Effector CD8-positive, alpha-beta T cell (primary cell): ENCODE results near the gene SMARCC1.

Source experiments
- DNase-seq: peaks from one replicate; lab custom pipeline; 2025; lab: John Stamatoyannopoulos, UW

SMARCC1 gene

DNA sequence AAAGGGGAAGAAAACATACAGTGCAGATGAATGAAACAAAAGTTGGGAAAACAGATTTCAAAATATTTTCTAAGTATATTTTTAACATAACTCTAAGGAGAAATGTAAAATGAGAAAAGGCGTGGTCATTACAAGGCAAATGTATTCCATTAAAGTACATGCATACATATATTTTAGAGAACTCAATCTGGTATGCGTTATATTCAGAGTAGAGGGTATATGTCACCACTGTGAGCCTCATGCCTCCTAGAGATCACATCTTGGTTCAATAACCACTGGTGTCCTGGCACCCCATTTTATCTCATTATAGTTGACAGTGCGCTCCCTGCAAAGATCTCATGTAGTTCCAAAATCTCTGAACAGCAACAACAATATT is 77.5 kb downstream of the SMARCC1 start:
- DNase-seq: no peak

GRCh38 chr3:47701388-47701787 is 80.3 kb downstream of the SMARCC1 start:
- DNase-seq: no peak

DNA sequence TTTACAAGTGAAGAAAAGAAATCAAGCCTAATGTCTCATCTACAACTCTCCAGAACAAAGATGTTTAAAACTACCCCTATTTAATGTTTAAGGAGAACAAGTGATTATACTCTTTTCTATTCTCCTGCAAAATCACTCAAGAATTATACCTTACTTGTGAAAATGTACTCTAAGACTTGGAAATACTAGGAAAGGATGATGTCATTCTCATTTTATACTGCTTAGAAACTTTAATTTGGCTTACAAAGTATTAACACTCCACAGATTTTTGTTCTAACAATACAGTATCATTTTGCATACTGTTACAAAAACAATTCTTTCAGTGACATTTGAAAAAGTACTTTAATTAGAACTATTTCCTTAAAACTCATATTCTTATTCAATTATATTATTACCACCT is 89.5 kb downstream of the SMARCC1 start:
- no peak for DNase-seq

DNA sequence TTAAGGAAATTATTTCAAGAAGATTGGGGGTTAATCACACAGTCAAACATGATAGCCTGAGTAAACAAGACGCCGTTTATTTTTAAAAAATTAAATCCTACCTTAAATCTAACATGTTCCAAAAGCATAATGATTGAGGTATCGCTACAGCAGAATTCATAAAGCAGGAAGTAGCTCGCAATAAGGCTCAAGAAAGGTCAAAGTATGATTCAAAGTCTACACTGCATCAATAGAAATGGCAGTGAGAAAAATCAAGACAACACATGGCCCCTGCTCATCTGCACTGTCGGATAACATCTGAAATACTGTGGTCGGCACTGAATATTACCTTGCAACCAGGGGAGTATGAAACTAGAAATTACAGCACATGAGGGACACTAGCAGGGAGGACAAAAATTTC is 93.2 kb downstream of the SMARCC1 start:
- no peak for DNase-seq

- DNase-seq: no peak
Measured at GRCh38 chr3:47685037-47685436, 96.7 kb downstream of the SMARCC1 start.

GRCh38 chr3:47681016-47681415 is 100.7 kb downstream of the SMARCC1 start:
- no peak for DNase-seq

- no peak for DNase-seq
Measured at GRCh38 chr3:47678446-47679338, 103.0 kb downstream of the SMARCC1 start.

GRCh38 chr3:47669026-47669749 is 112.5 kb downstream of the SMARCC1 start:
- DNase-seq: no peak

- no peak for DNase-seq
Measured at GRCh38 chr3:47666118-47666517, 115.6 kb downstream of the SMARCC1 start.

DNA sequence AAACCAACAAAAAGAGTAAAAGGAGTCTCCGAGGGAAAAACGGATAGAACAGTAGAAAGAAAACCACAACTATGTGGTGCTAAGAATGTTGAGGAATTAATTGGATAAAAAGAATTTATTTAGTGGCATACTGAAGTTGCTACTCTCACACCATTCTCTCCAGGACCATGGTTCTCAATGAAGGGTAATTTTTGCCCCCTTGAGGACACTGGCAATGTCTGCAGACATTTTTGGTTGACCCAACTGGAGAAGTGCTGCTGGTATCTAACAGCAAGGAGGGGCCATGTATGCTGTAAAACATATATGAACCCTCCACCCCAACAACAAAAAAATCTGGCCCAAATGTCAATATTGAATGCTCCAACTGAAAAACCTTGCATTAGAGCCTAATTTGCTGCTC is 117.2 kb downstream of the SMARCC1 start:
- DNase-seq: no peak

GRCh38 chr3:47663630-47664240 is 118.0 kb downstream of the SMARCC1 start:
- DNase-seq: no peak

GRCh38 chr3:47661121-47661752 is 120.5 kb downstream of the SMARCC1 start:
- DNase-seq: no peak

- DNase-seq: no peak
Measured at GRCh38 chr3:47658444-47658843, 123.2 kb downstream of the SMARCC1 start.

DNA sequence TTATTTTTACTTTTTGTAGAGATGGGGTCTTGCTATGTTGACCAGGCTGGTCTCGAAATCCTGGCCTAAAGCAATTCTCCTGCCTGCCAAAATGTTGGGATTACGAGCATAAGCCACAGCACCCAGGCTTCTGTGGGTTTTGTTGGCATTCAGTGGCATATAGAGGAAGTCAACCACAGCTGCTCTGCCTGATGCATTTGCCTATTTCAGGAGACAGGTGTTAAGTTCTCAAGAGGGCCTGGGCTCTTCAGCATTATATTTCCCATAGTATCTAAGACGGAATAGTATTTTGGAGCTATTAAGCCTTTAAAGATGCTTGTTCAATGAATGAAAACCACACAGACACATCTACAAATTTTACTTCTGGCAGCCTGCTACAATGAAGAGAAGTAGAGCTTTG is 129.6 kb downstream of the SMARCC1 start:
- no peak for DNase-seq

DNA sequence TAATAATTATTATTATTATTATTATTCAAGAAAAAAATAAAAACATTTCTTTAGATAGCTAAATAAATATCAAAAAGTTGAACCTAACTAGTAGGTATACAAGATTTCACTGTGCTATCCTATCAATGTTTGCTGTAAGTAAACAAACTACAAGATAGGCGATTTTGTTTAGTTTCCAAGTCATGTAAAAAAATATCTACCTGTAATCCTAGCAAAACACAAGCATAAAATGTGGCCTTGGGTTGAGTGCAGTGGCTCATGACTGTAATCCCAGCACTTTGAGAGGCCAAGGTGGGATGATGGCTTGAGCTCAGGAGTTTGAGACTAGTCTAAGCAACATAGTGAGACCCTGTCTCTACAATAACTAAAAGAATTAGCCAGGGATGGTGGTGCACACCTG is 131.4 kb downstream of the SMARCC1 start:
- DNase-seq: no peak

DNA sequence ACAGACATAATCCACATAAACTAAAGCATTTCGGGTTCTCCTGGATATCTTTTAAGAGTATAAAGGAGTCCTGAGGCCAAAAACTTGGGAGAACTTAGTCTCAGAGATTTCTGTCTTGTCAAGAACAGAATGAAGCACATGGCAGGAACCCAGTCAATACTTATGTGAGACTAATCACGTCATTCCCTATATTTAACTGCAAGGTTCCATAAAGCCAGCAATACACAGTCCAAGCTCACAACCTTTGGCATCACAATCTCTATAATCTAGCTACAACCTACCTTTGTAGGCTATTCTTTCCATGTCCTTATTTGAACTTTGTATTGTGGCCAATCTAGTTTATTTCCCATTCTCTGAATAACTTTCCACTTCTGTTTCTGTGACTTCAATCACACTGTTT is 134.1 kb downstream of the SMARCC1 start:
- no peak for DNase-seq

DNA sequence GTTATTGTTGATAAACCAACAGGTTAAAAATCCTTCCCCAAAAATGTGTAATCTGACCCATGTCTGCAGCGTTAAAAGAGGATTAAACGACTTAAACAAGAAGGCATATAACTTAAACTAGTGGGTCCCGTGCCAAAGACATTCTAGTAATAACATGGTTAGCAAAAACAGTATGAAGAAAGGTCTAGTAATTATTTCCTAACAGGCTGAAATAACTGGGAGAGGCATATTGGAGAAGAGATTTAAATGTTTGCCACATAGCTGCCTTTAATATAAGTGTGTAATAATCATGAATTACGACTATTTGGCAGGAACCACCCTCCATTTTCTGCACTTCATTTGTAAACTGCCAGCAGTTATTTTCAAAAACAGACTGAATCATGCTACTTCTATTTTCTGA is 135.3 kb downstream of the SMARCC1 start:
- DNase-seq: no peak

- no peak for DNase-seq
Measured at GRCh38 chr3:47645551-47645950, 136.1 kb downstream of the SMARCC1 start.

- DNase-seq: no peak
Measured at GRCh38 chr3:47643092-47643491, 138.6 kb downstream of the SMARCC1 start.

DNA sequence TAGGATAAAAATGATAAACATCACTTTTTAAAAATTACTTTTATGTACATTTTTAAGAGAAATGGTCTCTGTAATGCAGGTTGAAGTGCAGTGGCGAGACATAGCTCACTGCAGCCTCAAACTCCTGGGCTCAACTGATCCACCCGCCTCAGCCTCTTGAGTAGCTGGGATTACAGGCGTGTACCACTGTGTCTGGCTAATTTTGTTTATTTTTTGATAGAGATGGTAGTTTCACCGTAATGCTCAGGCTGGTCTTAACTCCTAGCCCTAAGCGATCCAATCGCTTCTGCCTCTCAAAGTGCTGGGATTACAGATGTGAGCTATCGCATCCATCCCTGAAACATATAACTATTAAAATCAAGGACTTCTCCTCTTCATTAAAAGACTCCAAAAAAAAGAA is 140.0 kb downstream of the SMARCC1 start:
- DNase-seq: no peak

DNA sequence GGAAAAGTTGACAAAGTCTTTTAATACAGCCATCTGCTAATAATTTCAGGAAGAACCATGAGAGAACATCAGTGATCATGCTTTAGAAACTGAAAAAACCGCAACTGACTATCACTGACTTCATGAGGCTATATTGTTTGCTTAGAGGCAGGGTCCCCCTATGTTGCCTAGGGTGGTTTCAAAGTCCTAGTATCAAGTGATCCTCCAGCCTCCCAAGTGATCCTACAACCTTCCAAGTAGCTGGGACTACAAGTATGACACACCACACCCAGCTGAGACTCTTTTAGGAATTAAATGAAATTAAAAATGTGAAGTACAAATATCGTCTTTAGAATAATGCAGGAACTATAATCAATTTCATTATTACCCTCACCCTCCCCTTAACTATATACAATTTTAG is 144.8 kb downstream of the SMARCC1 start:
- no peak for DNase-seq

- DNase-seq: no peak
Measured at GRCh38 chr3:47636225-47636624, 145.5 kb downstream of the SMARCC1 start.
